Mesenchymal stem cell (in vitro differentiated cells and primary cell): Measurements from ENCODE around the gene UNC5C.

Source experiments
- DNase-seq: peaks from one replicate; pipeline ENCODE4 v3.0.0-alpha.2; 2013
- H2AFZ ChIP-seq: one replicate; pipeline ENCODE4 v1.6.1; 2013; ENCODE audit warnings: low read depth, mild to moderate bottlenecking, control low read depth, inconsistent platforms, low read length, moderate library complexity
- H2AK5ac ChIP-seq: 2 replicates; pipeline ENCODE4 v1.6.1; 2013; ENCODE audit warnings: low read length, moderate library complexity, mild to moderate bottlenecking, inconsistent platforms; ENCODE audit not compliant: severe bottlenecking
- H2BK120ac ChIP-seq: one replicate; pipeline ENCODE4 v1.6.1; 2013; ENCODE audit warnings: low read depth, mild to moderate bottlenecking, inconsistent platforms, low read length, moderate library complexity
- H2BK12ac ChIP-seq, 2 experiments: one replicate each; pipeline ENCODE4 v1.6.1; 2013; ENCODE audit warnings: inconsistent platforms in 2 of 2, low read length in 2 of 2, mild to moderate bottlenecking in 2 of 2, moderate library complexity in 2 of 2, control low read depth in 1 of 2
- H2BK15ac ChIP-seq: one replicate; pipeline ENCODE4 v1.6.1; 2013; ENCODE audit warnings: mild to moderate bottlenecking, low read depth, inconsistent platforms; ENCODE audit not compliant: poor library complexity, severe bottlenecking
- H2BK5ac ChIP-seq: 2 replicates; pipeline ENCODE4 v1.6.1; 2013; ENCODE audit warnings: low read depth, mild to moderate bottlenecking, low read length, control low read depth, inconsistent platforms; ENCODE audit not compliant: poor library complexity, severe bottlenecking
- H3K14ac ChIP-seq, 2 experiments: one replicate each; pipeline ENCODE4 v1.6.1; 2013; ENCODE audit warnings: inconsistent platforms in 2 of 2, low read length in 2 of 2, control low read depth in 1 of 2, mild to moderate bottlenecking in 1 of 2, moderate library complexity in 1 of 2
- H3K18ac ChIP-seq, 2 experiments: one replicate each; pipeline ENCODE4 v1.6.1; 2013; ENCODE audit warnings: inconsistent platforms in 2 of 2, low read length in 2 of 2, control low read depth in 1 of 2, low read depth in 1 of 2, mild to moderate bottlenecking in 1 of 2
- H3K23ac ChIP-seq, 2 experiments: one replicate each; pipeline ENCODE4 v1.6.1; 2013; ENCODE audit warnings: inconsistent platforms in 2 of 2, low read length in 2 of 2, mild to moderate bottlenecking in 2 of 2, moderate library complexity in 2 of 2, control low read depth in 1 of 2
- H3K27ac ChIP-seq: 2 replicates; pipeline ENCODE4 v1.5.1; 2013; ENCODE audit warnings: mild to moderate bottlenecking, moderate library complexity, low read length, control low read depth, inconsistent platforms; ENCODE audit not compliant: poor library complexity, severe bottlenecking
- H3K27me3 ChIP-seq, 2 experiments: 2 replicates each; pipeline versions ENCODE4 v1.6.1 to v1.7.0; 2013; ENCODE audit warnings: low read length in 2 of 2, mild to moderate bottlenecking in 2 of 2, moderate library complexity in 2 of 2, control low read depth in 1 of 2, inconsistent platforms in 1 of 2; ENCODE audit not compliant: control insufficient read depth in 1 of 2, insufficient read depth in 1 of 2
- H3K36me3 ChIP-seq, 2 experiments: 2 replicates each; pipeline versions ENCODE4 v1.6.1 to v1.7.0; 2013; ENCODE audit warnings: low read length in 2 of 2, control low read depth in 1 of 2, inconsistent platforms in 1 of 2, low read depth in 1 of 2, mild to moderate bottlenecking in 1 of 2; ENCODE audit not compliant: insufficient read depth in 2 of 2, control insufficient read depth in 1 of 2
- H3K4ac ChIP-seq, 2 experiments: one replicate each; pipeline ENCODE4 v1.6.1; 2013; ENCODE audit warnings: inconsistent platforms in 2 of 2, low read length in 2 of 2, mild to moderate bottlenecking in 2 of 2, moderate library complexity in 2 of 2, control low read depth in 1 of 2, low read depth in 1 of 2
- H3K4me1 ChIP-seq: 2 replicates; pipeline ENCODE4 v1.6.1; 2013; ENCODE audit warnings: low read depth, low read length, control low read depth; ENCODE audit not compliant: control insufficient read depth, insufficient read depth
- H3K4me2 ChIP-seq: 2 replicates; pipeline ENCODE4 v1.6.1; 2013; ENCODE audit warnings: low read length, mild to moderate bottlenecking, inconsistent platforms; ENCODE audit not compliant: poor library complexity, severe bottlenecking
- H3K4me3 ChIP-seq, 2 experiments: 2 replicates each; pipeline versions ENCODE4 v1.5.1 to v1.7.0; 2013; ENCODE audit warnings: low read length in 2 of 2, mild to moderate bottlenecking in 2 of 2, control low read depth in 1 of 2, low read depth in 1 of 2; ENCODE audit not compliant: insufficient read depth in 1 of 2
- H3K79me1 ChIP-seq: replicated peaks from 2 replicates; pipeline ENCODE4 v1.6.1; 2013; ENCODE audit warnings: mild to moderate bottlenecking, control low read depth, low read length, inconsistent platforms; ENCODE audit not compliant: poor library complexity, severe bottlenecking
- H3K9ac ChIP-seq: 2 replicates; pipeline ENCODE4 v1.7.0; 2013; ENCODE audit warnings: mild to moderate bottlenecking, low read length, moderate library complexity
- H3K9me3 ChIP-seq: 2 replicates; pipeline ENCODE4 v1.7.0; 2013; ENCODE audit warnings: mild to moderate bottlenecking, low read length; ENCODE audit not compliant: control insufficient read depth
- H4K8ac ChIP-seq: one replicate; pipeline ENCODE4 v1.6.1; 2013; ENCODE audit warnings: inconsistent platforms, mild to moderate bottlenecking, low read length, moderate library complexity
- H4K91ac ChIP-seq: one replicate; pipeline ENCODE4 v1.6.1; 2013; ENCODE audit warnings: mild to moderate bottlenecking, low read length, inconsistent platforms
- WGBS: methylation state at CpG from one replicate; pipeline ENCODE4 v1.1.7; 2013; ENCODE audit warnings: mixed read lengths; 5-methylcytosine and 5-hydroxymethylcytosine counted together

The UNC5C gene

GRCh38 chr4:95249426-95250021, 299.2 kb downstream of the UNC5C start:
- Histone ChIP-seq H3K14ac (no peak overlapping the region), H3K18ac (no peak overlapping the region), H3K23ac (no peak overlapping the region), H3K9me3 (no peaks in the 10 kb centered on the region), H4K8ac (no peak overlapping the region), H3K4me1 (no peaks in the 10 kb centered on the region), H2BK12ac (no peak overlapping the region), H2BK5ac (no peak overlapping the region), H3K79me1 (no peaks in the 10 kb centered on the region), H4K91ac (no peak overlapping the region), H3K36me3 (no peaks in the 10 kb centered on the region), H3K4me3 (no peak overlapping the region), H2BK15ac (no peak overlapping the region), H3K27me3 (no peaks in the 10 kb centered on the region), H2AFZ (no peak overlapping the region), H3K4ac (no peak overlapping the region), H3K27ac (no peak overlapping the region), H2BK120ac (no peak overlapping the region), H2AK5ac (no peak overlapping the region), H3K9ac (no peak overlapping the region), H3K4me2 (no peak overlapping the region)
- 87% methylated on average over 3 of the region's 3 CpGs for WGBS
- no peak for DNase-seq

GRCh38 chr4:95248720-95249425, 299.9 kb downstream of the UNC5C start:
- H3K4me1 ChIP-seq, result no peaks in the 10 kb centered on the region
- H2AK5ac ChIP-seq, result no peak overlapping the region
- H3K18ac ChIP-seq, result no peak overlapping the region
- H4K91ac ChIP-seq, result no peak overlapping the region
- H3K4me2 ChIP-seq, result no peak overlapping the region
- no CpG with 5 or more reads among the region's 1 CpG for WGBS
- H2BK5ac ChIP-seq, result no peak overlapping the region
- no peaks in the 10 kb centered on the region for H3K36me3 ChIP-seq
- H3K9ac ChIP-seq, result no peak overlapping the region
- H3K4ac ChIP-seq, result no peak overlapping the region
- no peak for DNase-seq
- no peak overlapping the region for H2BK15ac ChIP-seq
- no peaks in the 10 kb centered on the region for H3K27me3 ChIP-seq
- H3K4me3 ChIP-seq, result no peak overlapping the region
- no peak overlapping the region for H3K27ac ChIP-seq
- no peak overlapping the region for H2BK12ac ChIP-seq
- no peak overlapping the region for H2BK120ac ChIP-seq
- no peaks in the 10 kb centered on the region for H3K79me1 ChIP-seq
- no peak overlapping the region for H3K14ac ChIP-seq
- no peak overlapping the region for H4K8ac ChIP-seq
- H2AFZ ChIP-seq, result no peak overlapping the region
- no peaks in the 10 kb centered on the region for H3K9me3 ChIP-seq
- no peak overlapping the region for H3K23ac ChIP-seq

- no peak overlapping the region for H2BK5ac ChIP-seq
- WGBS, result 95% methylated on average over 1 of the region's 1 CpG
- H3K4me2 ChIP-seq, result no peak overlapping the region
- no peak overlapping the region for H3K4ac ChIP-seq
- H3K4me1 ChIP-seq, result no peaks in the 10 kb centered on the region
- no peak overlapping the region for H2AK5ac ChIP-seq
- no peaks in the 10 kb centered on the region for H3K79me1 ChIP-seq
- no peak overlapping the region for H2BK12ac ChIP-seq
- no peak overlapping the region for H3K14ac ChIP-seq
- no peak overlapping the region for H2BK120ac ChIP-seq
- no peaks in the 10 kb centered on the region for H3K36me3 ChIP-seq
- no peak overlapping the region for H3K9ac ChIP-seq
- H3K23ac ChIP-seq, result no peak overlapping the region
- H3K4me3 ChIP-seq, result no peak overlapping the region
- no peaks in the 10 kb centered on the region for H3K27me3 ChIP-seq
- no peak overlapping the region for H3K18ac ChIP-seq
- no peak overlapping the region for H2AFZ ChIP-seq
- no peak overlapping the region for H2BK15ac ChIP-seq
- DNase-seq, result no peak
- H4K91ac ChIP-seq, result no peak overlapping the region
- no peaks in the 10 kb centered on the region for H3K9me3 ChIP-seq
- no peak overlapping the region for H4K8ac ChIP-seq
- no peak overlapping the region for H3K27ac ChIP-seq
Observed at GRCh38 chr4:95243892-95244291, 304.9 kb downstream of the UNC5C start.

GRCh38 chr4:95238554-95238953, 310.2 kb downstream of the UNC5C start:
- no peaks in the 10 kb centered on the region for H3K4me1 ChIP-seq
- H2AFZ ChIP-seq, result no peak overlapping the region
- H3K18ac ChIP-seq, result no peak overlapping the region
- no peak overlapping the region for H2BK5ac ChIP-seq
- H4K91ac ChIP-seq, result no peak overlapping the region
- H3K4me2 ChIP-seq, result no peak overlapping the region
- H2BK15ac ChIP-seq, result no peak overlapping the region
- H3K23ac ChIP-seq, result no peak overlapping the region
- no peaks in the 10 kb centered on the region for H3K9me3 ChIP-seq
- H3K4me3 ChIP-seq, result no peak overlapping the region
- H3K27me3 ChIP-seq, result no peaks in the 10 kb centered on the region
- no peak overlapping the region for H4K8ac ChIP-seq
- H3K14ac ChIP-seq, result no peak overlapping the region
- H2BK12ac ChIP-seq, result no peak overlapping the region
- H3K4ac ChIP-seq, result no peak overlapping the region
- H3K36me3 ChIP-seq, result no peaks in the 10 kb centered on the region
- no peak overlapping the region for H2BK120ac ChIP-seq
- H3K79me1 ChIP-seq, result no peaks in the 10 kb centered on the region
- no peak overlapping the region for H3K9ac ChIP-seq
- no peak for DNase-seq
- H3K27ac ChIP-seq, result no peak overlapping the region
- H2AK5ac ChIP-seq, result no peak overlapping the region
